Stimulated activated CD8-positive, alpha-beta memory T cell treated with anti-CD3 and anti-CD28 coated beads, Interleukin-12 subunit alpha, Interleukin-12 subunit beta, amount 100 ng/mL, for 4 hours (primary cell): Measurements from ENCODE around the gene ADCY2.

Experiments used
- DNase-seq: peaks from one replicate; pipeline ENCODE4 v3.0.0-alpha.2; 2020; ENCODE audit warnings: low read depth

The ADCY2 gene

DNA sequence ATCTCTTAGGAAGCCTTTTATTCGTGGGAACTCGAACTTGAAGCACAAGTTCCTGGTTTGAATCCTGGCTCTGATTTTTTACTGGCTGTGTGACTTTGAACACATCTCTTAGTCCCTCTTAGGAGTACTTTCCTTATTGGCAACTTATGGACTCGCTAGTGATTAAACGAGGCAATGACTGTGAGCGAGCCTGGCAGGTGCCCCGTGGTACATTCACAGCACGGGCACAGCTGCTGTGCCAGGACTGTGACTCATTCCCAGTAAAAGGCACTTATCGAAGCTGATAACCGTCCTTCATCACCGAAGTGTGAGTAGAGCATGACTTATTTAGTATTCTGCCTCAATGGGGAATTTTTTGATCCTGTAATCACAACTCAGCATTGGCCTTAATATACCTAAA, 432.3 kb downstream of the ADCY2 start:
- no peak for DNase-seq

DNA sequence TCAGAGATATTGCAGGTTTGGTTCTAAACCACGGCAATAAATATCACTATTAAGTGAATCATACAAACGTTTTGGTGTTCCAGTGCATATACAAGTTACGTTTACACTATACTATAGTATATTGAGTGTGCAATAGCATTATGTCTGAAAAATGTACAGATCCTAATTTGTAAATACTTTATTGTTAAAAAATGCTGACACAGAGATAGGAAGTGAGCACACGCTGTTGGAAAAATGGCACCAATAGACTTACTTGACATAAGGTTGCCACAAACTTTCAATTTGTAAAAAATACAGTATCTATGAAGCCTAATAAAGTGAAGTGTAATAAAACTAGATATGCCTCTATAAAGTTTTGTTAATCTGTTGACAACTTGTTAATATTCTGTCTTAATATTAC, 439.0 kb downstream of the ADCY2 start:
- DNase-seq, result no peak

DNA sequence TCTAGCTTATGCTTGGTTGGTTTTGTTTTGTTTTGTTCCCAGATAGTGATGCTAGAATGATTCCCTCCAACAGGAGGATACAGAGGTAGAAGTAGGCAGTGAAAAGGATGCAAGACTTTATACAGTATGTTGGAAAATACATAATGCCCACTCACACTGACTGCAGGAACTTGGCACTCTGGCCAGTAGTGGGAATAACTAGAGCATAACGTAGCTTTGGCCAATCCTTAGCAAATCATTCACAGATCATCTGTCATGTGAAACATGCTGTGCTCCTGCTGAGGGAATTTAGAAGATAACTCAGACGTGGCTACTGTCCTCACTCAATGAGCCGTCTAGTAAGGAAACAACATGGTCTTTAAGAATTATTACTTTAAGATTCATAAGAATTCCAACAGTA, 441.5 kb downstream of the ADCY2 start:
- no peak for DNase-seq

DNA sequence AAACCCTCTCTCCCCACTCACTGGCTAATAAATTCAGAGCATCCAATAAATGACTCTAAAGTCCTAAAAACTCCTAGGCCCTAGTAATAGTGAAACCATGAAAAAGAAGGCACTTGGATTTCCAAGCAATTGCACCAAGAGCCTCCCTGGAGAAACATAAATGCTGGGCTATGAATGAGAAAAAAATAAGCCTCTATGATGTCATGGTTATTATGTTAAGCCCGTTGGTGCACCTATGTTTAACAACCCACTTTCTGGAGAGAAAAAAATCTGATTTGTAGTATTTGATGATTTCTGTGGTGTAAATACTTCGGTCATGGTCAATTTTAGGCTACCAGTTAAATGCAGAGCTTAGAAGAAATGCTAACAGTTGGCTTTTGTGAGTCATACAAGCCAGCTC, 446.6 kb downstream of the ADCY2 start:
- DNase-seq, result no peak

DNA sequence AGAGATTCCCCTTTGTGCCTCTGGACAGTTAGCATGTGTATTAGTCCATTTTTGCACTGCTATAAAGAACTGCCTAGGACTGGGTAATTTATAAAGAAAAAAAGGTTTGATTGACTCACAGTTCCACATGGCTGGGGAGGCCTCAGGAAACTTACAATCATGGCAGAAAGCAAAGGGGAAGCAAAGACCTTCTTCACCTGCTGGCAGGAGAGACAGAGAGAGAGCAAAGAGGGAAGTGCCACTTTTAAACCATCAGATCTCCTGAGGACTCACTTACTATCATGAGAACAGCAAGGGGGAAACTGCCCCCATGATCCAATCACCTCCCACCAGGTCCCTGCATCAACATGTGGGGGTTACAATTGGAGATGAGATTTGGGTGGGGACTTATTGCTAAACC, 449.0 kb downstream of the ADCY2 start:
- no peak for DNase-seq

DNA sequence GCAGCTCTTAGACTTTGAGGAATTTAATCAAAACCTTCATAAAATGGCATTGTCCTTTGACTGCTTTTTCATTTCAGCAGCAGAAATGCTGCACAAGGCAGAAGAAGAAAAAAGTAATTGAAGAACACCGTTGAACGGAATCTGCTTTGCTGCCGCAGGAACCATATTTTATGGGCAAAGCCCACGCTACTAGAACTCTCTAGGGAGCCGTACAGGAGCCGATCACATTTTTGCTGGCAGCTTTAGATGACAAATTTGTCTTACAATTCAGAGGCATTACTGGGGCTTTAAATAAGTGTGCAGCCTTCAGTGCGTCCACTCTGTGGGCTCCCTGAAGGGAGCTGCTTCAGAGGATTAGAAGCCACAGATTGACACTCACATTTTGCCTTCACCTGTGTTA, 449.6 kb downstream of the ADCY2 start:
- DNase-seq, result no peak

DNA sequence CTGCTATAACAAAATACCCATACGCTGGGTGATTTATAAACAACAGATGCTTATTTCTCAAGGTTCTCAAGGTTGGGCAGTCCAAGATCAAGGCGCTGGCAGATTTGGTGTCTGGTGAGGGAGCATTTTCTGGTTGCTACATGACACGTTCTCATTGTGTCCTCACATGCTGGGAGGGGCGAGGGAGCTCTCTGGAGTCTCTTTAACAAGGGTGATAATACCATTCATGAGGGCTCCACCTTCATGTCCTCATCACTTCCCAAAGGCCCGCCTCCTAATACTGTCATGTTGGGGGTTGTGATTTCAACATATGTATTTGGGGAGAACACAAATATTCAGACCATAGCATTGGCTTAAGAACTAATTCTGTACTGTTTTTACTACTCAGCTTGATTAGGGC, 450.4 kb downstream of the ADCY2 start:
- no peak for DNase-seq

DNA sequence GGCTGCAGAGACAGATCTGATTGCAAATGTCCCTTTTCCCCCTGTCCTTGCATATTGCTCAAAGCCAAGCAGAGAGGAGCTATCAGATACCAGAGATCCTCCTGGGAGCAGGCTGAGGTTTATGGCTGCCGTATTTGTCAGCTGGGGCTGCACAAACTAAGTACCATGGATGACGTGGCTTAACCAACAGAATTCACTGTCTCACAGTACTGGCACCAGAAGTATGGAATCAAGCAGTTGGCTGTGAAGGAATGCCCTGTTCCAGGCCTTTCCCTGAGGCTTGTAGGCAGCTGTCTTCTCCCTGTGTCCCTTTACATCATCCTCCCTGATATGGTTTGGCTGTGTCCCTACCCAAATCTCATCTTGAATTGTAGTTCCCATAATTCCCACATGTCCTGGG, 452.4 kb downstream of the ADCY2 start:
- no peak for DNase-seq

DNA sequence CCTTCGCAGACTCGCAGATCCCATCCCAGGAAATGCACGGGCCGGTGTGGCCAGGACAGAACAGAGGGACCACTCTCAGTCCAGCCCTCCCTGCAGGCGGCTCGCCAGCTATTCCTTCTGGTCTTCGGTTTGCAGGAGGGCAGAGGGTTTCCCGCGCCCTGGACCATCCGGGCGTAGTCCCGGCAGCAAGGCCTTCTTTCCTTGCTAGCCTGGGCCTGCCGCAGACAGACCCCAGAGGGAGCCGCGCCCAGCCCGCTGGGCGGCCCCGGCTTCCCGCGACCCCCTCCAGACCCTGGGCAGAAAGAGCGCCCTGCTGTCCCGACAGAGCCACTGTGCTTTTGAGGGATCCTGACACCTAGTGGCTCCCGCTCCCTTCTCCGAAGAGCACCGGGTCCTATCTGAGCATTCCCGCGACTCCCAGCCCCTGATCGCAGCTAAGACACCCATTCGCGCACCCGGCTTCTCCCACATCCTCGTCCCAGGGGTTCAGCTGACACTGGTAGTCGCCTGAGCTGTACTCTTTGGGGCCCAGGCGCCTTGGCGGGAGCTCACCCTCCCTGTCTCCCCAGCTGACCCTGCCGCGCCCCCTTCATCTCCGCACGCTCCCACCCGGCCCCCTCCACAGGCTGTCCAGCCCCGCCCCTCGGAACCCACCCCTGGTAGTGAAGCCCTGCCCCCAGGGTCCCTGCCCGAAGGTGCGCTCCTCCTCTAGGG, 453.9 kb downstream of the ADCY2 start:
- DNase-seq, result no peak

DNA sequence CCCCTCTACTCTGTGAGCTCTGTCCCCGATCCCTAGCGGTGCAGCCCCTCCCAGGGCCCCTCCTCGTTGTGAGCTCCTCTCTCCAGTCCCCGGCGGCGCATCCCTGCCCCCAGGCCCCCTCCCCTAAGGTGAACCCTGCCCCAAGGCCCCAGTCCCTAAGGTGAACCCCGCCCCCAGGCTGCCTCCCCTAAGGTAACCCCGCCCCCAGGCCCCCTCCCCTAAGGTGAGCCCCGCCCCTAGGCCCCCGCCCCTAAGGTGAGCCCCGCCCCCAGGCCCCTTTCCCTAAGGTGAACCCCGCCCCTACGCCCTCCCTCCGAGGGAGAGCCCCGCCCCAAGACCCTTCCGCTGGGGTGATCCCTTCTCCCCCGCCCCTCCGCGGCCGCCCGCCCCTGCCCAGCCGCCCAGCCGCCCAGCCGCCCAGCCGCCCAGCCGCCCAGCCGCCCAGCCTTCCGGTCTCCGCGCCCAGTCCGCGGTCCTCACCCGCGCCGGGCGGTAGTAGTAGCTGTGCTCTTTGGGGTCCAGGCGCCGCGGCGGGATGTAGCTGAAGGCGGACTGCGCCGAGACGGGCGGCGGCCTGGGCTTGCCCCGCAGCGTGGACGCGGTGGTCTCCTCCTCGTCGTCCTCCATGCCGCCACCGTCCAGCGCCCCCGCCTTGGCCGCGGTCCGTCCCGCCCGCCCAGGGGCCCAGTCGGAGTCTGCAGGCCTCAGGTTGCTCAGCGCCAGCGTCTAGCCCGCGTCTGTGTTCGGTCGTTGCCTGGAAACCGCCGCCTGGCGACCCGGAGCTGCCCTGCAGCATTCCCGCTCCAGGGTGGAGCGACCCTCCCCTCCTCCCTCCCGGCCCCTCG, 454.7 kb downstream of the ADCY2 start, which contains the start of gene CFAP90:
CFAP90 (minus strand) TSS at position 739 of the 845 bp plus-strand sequence; CDS start at position 627, 112 bp downstream.
- peak; percentile 4 for DNase-seq

DNA sequence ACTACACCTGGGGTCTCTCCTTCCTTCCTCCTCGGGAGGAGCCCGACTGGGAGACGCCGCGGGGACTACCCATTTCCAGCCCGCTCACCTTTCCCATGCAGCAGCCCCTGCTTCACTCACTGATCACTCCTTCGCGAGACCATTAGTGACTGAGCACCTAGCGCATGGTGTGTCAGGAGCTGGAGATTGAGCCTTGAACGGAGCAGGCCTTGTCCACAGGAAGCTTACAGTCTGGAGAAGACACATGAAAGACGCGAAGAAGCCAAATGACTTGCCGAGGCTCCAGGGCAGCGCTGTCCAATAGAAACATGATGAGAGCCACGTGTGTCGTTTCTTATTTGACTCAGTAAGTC, 455.3 kb downstream of the ADCY2 start:
- DNase-seq, result no peak

DNA sequence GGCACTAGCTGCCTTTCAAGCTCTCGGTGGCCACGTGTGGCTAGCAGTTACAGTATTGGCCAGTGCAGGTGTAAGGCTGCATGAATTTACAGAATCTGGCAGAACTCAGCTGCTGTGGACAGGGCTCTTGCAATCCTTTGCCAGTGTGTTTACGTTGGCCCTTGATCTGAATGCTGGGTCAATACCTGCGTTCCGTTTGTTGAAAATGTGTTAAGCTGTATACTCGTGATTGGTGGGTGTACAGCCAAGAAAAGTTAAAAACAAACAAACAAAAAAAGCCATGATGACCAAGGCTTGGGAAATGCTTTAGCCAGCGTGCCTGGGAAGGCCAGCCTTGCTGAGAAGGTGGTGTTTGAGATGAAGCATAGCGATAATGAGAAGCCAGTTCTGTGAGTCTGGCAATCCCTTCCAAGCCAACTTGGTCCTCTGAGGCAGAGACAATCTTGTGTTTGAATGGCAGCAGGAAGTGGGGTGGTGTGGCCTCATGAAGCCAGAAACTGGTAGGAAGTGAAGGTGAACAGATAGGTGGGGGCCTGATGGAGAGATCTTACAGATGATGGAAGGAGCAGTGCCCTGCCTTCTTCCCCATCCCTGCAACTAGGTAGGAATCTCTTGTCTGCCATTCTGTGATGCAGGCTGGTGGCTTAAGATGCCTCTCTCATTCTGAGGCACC, 455.8 kb downstream of the ADCY2 start:
- no peak for DNase-seq

DNA sequence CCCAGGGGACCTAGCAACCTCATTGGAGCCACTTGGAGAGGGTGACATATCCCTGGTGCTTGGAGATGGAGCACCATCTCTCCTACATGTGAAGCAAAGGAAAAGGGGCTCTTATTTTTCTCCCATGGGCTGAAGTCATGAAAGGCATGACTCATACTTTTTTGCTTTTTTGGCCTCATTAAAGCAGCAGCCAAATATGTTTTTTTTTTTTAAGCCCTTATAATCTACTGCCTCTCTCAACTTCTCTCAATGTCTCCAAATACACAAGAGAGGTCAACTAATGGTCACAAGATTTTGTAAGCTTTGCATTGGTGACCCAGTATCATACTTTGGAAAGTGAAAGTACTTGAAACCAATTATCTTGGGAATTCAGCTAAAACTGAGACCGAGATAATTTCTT, 456.6 kb downstream of the ADCY2 start:
- no peak for DNase-seq

DNA sequence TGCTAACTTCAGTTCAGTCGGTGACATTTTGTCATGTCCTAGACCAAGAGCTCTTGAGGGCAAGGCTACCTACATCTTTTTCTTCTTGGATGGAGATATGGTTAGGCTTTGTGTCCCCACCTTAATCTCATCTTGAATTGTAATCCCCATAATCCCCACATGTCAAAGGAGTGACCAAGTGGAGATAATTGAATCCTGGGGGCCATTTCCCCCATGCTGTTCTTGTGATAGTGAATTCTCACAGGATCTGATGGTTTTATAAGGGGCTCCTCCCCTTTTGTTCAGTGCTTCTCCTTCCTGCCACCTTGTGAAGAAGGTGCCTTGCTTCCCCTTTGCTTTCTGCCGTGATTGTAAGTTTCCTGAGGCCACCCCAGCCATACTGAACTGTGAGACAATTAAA, 457.1 kb downstream of the ADCY2 start:
- DNase-seq, result no peak

DNA sequence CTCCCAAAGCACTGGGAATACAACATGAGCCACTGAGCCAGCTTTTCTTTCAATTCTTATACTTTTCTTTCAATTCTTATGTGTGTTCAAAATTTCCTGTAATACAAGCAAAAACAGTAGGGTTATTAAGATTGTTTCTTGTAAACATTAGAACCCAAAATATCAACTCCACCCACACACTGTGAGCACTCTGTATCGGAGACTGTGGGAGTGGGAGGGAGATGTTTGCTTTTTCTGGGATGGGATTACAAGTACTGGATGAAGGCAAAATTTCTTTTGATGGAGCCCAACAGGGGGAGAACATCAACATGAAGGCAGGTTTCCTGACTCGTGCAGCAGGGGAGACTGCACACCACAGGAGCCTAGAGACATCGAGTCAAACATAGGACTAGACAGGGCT, 459.7 kb downstream of the ADCY2 start:
- DNase-seq, result no peak

DNA sequence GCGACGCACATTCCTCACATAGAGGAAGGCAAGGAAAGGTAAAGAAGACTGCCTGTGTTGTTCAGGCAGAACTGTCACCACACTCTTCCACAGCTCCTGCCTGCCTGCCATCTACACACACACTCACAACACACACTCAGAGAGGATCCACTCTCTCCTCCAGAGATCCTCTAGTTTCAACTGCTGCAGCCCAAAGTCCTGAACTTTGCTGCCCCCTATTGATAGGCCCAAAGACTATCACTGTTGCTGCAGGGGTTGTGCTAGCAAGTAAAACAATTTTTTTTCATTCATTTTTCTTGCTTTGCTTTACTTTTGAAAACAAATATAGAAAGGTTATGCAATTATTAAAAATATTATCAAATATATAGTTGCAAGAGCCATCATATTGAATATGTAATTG, 460.9 kb downstream of the ADCY2 start:
- DNase-seq, result no peak

DNA sequence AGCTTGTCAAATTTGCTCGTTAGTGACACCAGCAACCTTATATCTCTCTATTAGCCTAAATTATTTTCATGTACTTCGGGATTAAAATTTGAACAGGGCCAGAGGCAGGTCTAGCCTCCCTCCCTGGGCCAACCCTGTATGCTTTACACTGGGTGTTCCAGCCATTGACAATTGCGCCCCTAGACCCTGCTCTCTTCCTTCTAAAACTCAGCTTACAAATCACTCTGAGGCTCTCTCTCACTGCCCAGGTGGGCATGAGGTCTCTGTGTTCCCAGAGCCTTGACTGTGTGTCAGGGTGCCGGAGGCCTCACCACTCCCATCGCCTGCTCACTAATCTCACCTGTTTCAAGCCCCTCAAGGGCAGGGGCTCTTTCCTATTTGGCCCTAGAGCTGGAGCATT, 461.4 kb downstream of the ADCY2 start:
- no peak for DNase-seq

DNA sequence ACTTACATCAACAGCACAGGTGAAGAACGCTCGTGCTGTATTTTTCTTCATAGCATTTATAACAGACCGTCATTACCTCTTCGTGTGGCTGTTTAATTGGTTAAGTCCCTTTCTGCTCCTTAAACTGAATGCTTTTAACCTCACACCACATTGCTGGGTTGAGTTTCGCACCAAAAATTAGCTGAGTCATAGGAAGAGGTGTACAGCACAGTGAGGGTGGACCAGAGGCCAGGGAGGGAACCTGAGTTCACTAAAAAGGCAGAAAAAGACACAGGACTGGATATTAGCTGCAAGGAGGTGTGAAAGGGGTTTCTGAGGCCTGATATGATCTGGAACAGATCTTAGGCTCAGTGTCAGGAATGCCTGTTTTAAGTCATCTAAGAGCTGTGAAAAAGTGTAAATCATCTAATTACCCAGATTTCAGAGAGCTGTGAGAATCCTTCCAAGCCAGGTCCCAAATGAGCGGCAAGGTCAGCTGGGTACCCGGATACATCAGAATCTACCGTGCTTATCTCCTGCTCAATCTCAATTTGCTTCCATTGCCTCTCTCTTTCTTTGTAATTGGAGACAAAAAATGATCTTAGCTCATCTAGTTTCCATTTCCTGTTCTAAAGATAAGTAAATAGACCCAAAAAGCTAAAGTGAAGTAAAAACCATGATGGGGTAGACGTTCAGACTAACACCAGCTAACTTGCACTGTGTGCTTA, 462.1 kb downstream of the ADCY2 start:
- DNase-seq, result no peak

DNA sequence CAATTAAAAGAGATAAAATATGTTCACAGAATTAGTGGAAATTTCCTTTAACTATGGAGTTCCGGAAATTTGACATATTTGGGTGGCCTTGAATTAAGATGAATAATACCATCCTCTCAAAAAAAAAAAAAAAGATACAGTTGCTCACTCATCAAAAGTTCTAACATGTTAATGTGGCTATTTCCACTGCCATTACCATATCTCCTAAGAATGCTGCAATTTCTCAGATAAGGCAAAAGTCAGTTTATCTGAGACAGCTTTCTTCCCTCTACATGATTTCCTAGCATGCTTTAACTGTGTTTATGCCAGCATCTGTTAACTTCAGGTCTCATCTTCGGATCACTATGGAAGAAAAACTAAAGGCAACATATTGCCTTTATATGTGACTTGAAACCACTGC, 470.3 kb downstream of the ADCY2 start:
- DNase-seq, result no peak

DNA sequence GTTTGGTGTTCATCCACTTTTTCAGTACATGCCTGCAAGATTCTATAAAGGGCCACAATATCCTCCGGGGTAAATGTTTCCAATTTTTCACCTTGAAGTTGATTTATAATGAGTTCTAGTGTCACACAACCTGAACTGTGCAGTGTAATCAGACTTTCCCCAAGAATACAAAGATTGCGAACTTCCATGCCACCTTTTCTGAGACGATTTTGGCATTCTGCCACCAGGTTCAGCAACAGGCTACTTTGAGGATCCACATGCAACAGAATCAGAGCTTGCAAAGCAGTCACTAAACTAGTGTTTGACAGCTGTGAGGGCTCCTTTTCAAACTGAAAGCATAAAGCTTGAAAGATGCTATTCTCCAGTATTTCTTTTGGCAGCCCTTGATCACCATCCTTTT, 471.3 kb downstream of the ADCY2 start:
- no peak for DNase-seq

DNA sequence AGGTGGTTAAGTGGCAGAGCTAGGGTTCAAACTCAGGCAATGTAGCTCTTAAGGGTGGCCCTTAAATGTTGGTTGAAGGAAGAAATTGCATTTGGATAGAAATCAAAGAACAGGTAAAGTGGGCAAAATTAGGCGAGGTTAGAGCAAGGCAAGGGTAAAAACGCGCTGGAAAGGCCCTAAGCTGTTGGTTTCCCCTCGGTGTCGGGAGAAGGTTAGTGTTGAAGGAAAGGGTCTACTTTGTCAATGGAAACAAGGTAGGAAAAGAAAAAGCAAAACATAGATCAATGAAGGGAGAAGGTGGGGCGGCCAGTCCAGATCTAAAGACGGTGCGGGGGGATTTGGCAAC, 472.5 kb downstream of the ADCY2 start:
- no peak for DNase-seq

DNA sequence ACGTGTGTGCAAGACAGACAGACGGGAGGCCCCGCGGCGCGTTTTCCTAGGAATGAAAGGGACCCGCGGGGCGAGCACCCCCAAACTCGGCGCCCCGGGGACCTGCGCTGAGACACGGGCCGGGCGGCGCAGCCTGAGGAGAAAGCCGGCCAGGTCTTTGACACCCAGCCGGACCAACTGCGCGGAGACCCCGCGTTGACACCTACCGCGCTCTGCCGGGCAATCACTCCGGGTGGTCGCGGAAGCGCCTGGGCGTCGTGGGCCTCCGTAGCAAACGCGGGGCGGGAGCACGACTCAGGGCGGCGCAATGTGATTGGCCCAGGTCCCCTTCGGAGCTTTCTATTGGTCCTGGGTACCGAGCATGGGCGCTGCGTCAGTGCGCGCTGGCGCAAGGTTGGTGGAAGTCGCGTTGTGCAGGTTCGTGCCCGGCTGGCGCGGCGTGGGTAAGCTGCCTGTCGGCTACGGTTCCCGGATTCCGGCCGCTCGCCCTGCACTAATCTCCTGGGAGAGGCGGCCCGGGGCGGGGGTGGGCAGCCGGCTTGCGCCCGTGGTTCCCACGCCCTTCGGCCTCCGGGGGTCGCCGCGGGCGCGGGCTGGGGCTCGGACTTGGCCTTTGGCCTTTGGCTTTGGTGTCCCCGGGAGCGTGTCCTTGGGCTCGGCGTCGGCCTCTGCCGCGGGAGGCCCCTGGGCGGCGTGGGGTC, 473.0 kb downstream of the ADCY2 start, which contains the start of the genes FASTKD3 and MTRR:
FASTKD3 (minus strand) TSS at position 259 of the 701 bp plus-strand sequence. CDS start 948 bp downstream, outside the sequence.
MTRR (plus strand) TSS at position 376 of the 701 bp plus-strand sequence. CDS start 1,647 bp downstream, outside the sequence.
- DNase-seq, result peak; percentile 82
